HepG2 (cell line): ENCODE measurements around the gene C2. TPM values are rescaled to one million over a fixed set of nuclear protein-coding genes. Genes with fewer than 3 reads are reported as not detected.

Experiments
- MAFK ChIP-seq, 2 experiments: IDR thresholded peaks in 1 of 2; conservative IDR thresholded peaks in 1 of 2; 2 replicates each; pipeline ENCODE4 v1.6.1; 2011; ENCODE audit warnings: improper control_type of control experiment in 2 of 2, low read length in 2 of 2
- NR2F6 ChIP-seq, 2 experiments: IDR thresholded peaks; 2 replicates each; pipeline ENCODE4 v1.6.1; 2016; ENCODE audit warnings: antibody characterized with exemption in 1 of 2, mild to moderate bottlenecking in 1 of 2
- THAP11 ChIP-seq: IDR thresholded peaks from 2 replicates; pipeline ENCODE4 v1.6.1; 2016; ENCODE audit warnings: missing biosample characterization, missing genetic modification reagents
- XRCC5 ChIP-seq: fragments of 200-400 bp; formaldehyde crosslinking; optimal IDR thresholded peaks from 2 replicates; pipeline ENCODE3; 2017; ENCODE audit warnings: mild to moderate bottlenecking, low read length
- ZNF34 ChIP-seq: sonication (generic); formaldehyde crosslinking; IDR thresholded peaks from 2 replicates; pipeline ENCODE4 v1.4.0; 2020; ENCODE audit warnings: mild to moderate bottlenecking, missing genetic modification reagents, borderline replicate concordance
- ZNF382 ChIP-seq: sonication (generic); formaldehyde crosslinking; IDR thresholded peaks from 2 replicates; pipeline ENCODE4 v1.5.0; 2020; ENCODE audit warnings: missing genetic modification reagents, mild to moderate bottlenecking, borderline replicate concordance
- ZNF550 ChIP-seq: sonication (generic); formaldehyde crosslinking; IDR thresholded peaks from 2 replicates; pipeline ENCODE4 v1.4.0; 2020; ENCODE audit warnings: mild to moderate bottlenecking, missing genetic modification reagents, borderline replicate concordance
- ZNF598 ChIP-seq: sonication (generic); formaldehyde crosslinking; IDR thresholded peaks from 2 replicates; pipeline ENCODE4 v1.5.1; 2020; ENCODE audit warnings: mild to moderate bottlenecking, missing genetic modification reagents, borderline replicate concordance
- polyA plus RNA-seq, 8 experiments: library from polyadenylated mRNA; depleted of rRNA in 3 of 8; stranded (reverse) in 7 of 8; unstranded in 1 of 8; fragments of >200 nt; fragmentation: Illumina TruSeq in 4 of 8; extraction: Trizol in 4 of 8; gene quantifications; 2 replicates each; pipeline versions ENCODE4 v1.2.1 to v1.2.3, GENCODE V29; 2011 to 2016; ENCODE audit warnings: low read depth in 4 of 8, missing spikeins in 1 of 8, mixed read lengths in 1 of 8; ENCODE audit not compliant: insufficient read depth in 1 of 8
- total RNA-seq, 5 experiments: library from RNA; depleted of rRNA; stranded (reverse); fragments of >200 nt; fragmentation: Illumina TruSeq; extraction: Trizol; gene quantifications; 2 replicates each; pipeline ENCODE4 v1.2.3, GENCODE V29; 2016; ENCODE audit warnings: low read depth in 1 of 5
- TF ChIP-seq, protein P1 (sequence below): sonication (generic); formaldehyde crosslinking; IDR thresholded peaks from 2 replicates; pipeline ENCODE4 v1.5.1; 2020; ENCODE audit warnings: mild to moderate bottlenecking, missing genetic modification reagents, borderline replicate concordance
- TF ChIP-seq, protein P2 (sequence below): sonication (generic); formaldehyde crosslinking; IDR thresholded peaks from 2 replicates; pipeline ENCODE4 v1.4.0; 2020; ENCODE audit warnings: missing genetic modification reagents, borderline replicate concordance

The C2 gene
- total and polyA plus RNA-seq, 2 of the 13 experiments (the other 11 are each of a cell fraction or from before 2014, with no cell fraction given): 165 to 307 TPM

DNA sequence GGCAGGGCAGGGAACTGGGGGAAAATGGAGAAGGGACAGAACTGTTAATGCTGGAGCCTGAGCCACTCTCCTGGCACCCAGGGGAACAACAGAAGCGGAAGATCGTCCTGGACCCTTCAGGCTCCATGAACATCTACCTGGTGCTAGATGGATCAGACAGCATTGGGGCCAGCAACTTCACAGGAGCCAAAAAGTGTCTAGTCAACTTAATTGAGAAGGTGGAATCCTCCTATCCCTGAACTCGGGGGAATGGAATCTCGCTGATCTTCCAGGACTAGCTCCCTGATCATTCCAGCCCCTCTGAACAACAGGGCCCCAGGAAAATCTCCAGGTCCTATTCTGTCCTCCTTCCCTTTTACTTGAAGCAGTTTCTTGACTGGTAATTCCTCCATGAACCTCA, 20.3 kb downstream of the C2 start (continued):
- TF ChIP-seq, protein P1, sequence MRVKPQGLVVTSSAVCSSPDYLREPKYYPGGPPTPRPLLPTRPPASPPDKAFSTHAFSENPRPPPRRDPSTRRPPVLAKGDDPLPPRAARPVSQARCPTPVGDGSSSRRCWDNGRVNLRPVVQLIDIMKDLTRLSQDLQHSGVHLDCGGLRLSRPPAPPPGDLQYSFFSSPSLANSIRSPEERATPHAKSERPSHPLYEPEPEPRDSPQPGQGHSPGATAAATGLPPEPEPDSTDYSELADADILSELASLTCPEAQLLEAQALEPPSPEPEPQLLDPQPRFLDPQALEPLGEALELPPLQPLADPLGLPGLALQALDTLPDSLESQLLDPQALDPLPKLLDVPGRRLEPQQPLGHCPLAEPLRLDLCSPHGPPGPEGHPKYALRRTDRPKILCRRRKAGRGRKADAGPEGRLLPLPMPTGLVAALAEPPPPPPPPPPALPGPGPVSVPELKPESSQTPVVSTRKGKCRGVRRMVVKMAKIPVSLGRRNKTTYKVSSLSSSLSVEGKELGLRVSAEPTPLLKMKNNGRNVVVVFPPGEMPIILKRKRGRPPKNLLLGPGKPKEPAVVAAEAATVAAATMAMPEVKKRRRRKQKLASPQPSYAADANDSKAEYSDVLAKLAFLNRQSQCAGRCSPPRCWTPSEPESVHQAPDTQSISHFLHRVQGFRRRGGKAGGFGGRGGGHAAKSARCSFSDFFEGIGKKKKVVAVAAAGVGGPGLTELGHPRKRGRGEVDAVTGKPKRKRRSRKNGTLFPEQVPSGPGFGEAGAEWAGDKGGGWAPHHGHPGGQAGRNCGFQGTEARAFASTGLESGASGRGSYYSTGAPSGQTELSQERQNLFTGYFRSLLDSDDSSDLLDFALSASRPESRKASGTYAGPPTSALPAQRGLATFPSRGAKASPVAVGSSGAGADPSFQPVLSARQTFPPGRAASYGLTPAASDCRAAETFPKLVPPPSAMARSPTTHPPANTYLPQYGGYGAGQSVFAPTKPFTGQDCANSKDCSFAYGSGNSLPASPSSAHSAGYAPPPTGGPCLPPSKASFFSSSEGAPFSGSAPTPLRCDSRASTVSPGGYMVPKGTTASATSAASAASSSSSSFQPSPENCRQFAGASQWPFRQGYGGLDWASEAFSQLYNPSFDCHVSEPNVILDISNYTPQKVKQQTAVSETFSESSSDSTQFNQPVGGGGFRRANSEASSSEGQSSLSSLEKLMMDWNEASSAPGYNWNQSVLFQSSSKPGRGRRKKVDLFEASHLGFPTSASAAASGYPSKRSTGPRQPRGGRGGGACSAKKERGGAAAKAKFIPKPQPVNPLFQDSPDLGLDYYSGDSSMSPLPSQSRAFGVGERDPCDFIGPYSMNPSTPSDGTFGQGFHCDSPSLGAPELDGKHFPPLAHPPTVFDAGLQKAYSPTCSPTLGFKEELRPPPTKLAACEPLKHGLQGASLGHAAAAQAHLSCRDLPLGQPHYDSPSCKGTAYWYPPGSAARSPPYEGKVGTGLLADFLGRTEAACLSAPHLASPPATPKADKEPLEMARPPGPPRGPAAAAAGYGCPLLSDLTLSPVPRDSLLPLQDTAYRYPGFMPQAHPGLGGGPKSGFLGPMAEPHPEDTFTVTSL: no peak
- 0 out of 2 replicates have a peak, but pooled peaks have one; percentile 27 for TF ChIP-seq ZNF598 (CRISPR knock-in tag)
- TF ChIP-seq ZNF550 (CRISPR knock-in tag): 0 out of 2 replicates have a peak, but pooled peaks have one; percentile 16
- TF ChIP-seq XRCC5: peak; percentile 11
- 0 out of 2 replicates have a peak, but pooled peaks have one; percentile 4 for TF ChIP-seq ZNF34 (CRISPR knock-in tag)
- peak; percentile 64 to 69 for TF ChIP-seq MAFK (conservative IDR thresholded peaks at IDR 0.05 in 1 of 2, IDR thresholded peaks at IDR 0.05 in 1 of 2; ENCODE audit: low read length in 2 of 2)
- TF ChIP-seq, protein P2, sequence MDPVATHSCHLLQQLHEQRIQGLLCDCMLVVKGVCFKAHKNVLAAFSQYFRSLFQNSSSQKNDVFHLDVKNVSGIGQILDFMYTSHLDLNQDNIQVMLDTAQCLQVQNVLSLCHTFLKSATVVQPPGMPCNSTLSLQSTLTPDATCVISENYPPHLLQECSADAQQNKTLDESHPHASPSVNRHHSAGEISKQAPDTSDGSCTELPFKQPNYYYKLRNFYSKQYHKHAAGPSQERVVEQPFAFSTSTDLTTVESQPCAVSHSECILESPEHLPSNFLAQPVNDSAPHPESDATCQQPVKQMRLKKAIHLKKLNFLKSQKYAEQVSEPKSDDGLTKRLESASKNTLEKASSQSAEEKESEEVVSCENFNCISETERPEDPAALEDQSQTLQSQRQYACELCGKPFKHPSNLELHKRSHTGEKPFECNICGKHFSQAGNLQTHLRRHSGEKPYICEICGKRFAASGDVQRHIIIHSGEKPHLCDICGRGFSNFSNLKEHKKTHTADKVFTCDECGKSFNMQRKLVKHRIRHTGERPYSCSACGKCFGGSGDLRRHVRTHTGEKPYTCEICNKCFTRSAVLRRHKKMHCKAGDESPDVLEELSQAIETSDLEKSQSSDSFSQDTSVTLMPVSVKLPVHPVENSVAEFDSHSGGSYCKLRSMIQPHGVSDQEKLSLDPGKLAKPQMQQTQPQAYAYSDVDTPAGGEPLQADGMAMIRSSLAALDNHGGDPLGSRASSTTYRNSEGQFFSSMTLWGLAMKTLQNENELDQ (CRISPR knock-in tag): no peak
- TF ChIP-seq NR2F6 (IDR thresholded peaks at IDR 0.05): no peak
- no peak for TF ChIP-seq NR2F6 (CRISPR knock-in tag; IDR thresholded peaks at IDR 0.05)
- no peak for TF ChIP-seq ZNF382 (CRISPR knock-in tag)
- no peak for TF ChIP-seq THAP11 (CRISPR knock-in tag)
- TF ChIP-seq, all 625 proteins: peak for 10
